ENCODE data around the gene BAG5.

Gene BAG5

GRCh38 chr14:103538291-103539055 lies 24.0 kb downstream of the BAG5 start:
- Mint-ChIP-seq H3K4me1 (ENCODE audit: low read depth) (no peaks in the 10 kb centered on the region), H3K4me3 (no peak overlapping the region), H3K27me3 (ENCODE audit: low read depth) (peaks cover 2% of the 10 kb centered on the region), H3K36me3 (ENCODE audit: low read depth) (no peaks in the 10 kb centered on the region), H3K9me3 (no peaks in the 10 kb centered on the region), H3K27ac (no peak overlapping the region)
- no peak for DNase-seq (ENCODE audit: low spot score)

- no peaks in the 10 kb centered on the region for H3K36me3 Mint-ChIP-seq (ENCODE audit: low read depth)
Observed at GRCh38 chr14:103537175-103537990, 25.1 kb downstream of the BAG5 start.

GRCh38 chr14:103536693-103537092 lies 25.8 kb downstream of the BAG5 start:
- DNase-seq (ENCODE audit: low spot score) = no peak
- Mint-ChIP-seq H3K27ac (no peak overlapping the region), H3K4me1 (ENCODE audit: low read depth) (no peaks in the 10 kb centered on the region), H3K36me3 (ENCODE audit: low read depth) (no peaks in the 10 kb centered on the region), H3K9me3 (no peaks in the 10 kb centered on the region), H3K27me3 (ENCODE audit: low read depth) (peaks cover 2% of the 10 kb centered on the region), H3K4me3 (no peak overlapping the region)

More at GRCh38 chr14:103537175-103537990, 25.1 kb downstream of the BAG5 start:
- no peak for DNase-seq (ENCODE audit: low spot score)
- no peaks in the 10 kb centered on the region for H3K4me1 Mint-ChIP-seq (ENCODE audit: low read depth)
- H3K27ac Mint-ChIP-seq = no peak overlapping the region
- no peak overlapping the region for H3K4me3 Mint-ChIP-seq
- H3K9me3 Mint-ChIP-seq = no peaks in the 10 kb centered on the region
- H3K27me3 Mint-ChIP-seq (ENCODE audit: low read depth) = peaks cover 2% of the 10 kb centered on the region

GRCh38 chr14:103535891-103536565 lies 26.4 kb downstream of the BAG5 start:
- no peak for DNase-seq (ENCODE audit: low spot score)
- Mint-ChIP-seq H3K9me3 (no peaks in the 10 kb centered on the region), H3K27ac (no peak overlapping the region), H3K4me1 (ENCODE audit: low read depth) (peaks cover 1% of the 10 kb centered on the region), H3K4me3 (no peak overlapping the region), H3K27me3 (ENCODE audit: low read depth) (peaks cover 2% of the 10 kb centered on the region), H3K36me3 (ENCODE audit: low read depth) (no peaks in the 10 kb centered on the region)

GRCh38 chr14:103535081-103535890 lies 27.2 kb downstream of the BAG5 start:
- peaks cover 1% of the 10 kb centered on the region for H3K36me3 Mint-ChIP-seq (ENCODE audit: low read depth)
- peaks cover 4% of the 10 kb centered on the region for H3K4me1 Mint-ChIP-seq (ENCODE audit: low read depth)
- no peaks in the 10 kb centered on the region for H3K9me3 Mint-ChIP-seq
- no peak for DNase-seq (ENCODE audit: low spot score)
- no peak overlapping the region for H3K4me3 Mint-ChIP-seq
- H3K27ac Mint-ChIP-seq = no peak overlapping the region
- peaks cover 2% of the 10 kb centered on the region for H3K27me3 Mint-ChIP-seq (ENCODE audit: low read depth)

GRCh38 chr14:103534576-103535061 lies 27.8 kb downstream of the BAG5 start:
- peaks cover 3% of the 10 kb centered on the region for H3K36me3 Mint-ChIP-seq (ENCODE audit: low read depth)
- H3K27me3 Mint-ChIP-seq (ENCODE audit: low read depth) = peaks cover 2% of the 10 kb centered on the region
- H3K27ac Mint-ChIP-seq = no peak overlapping the region
- peaks cover 6% of the 10 kb centered on the region for H3K4me1 Mint-ChIP-seq (ENCODE audit: low read depth)
- no peak overlapping the region for H3K4me3 Mint-ChIP-seq
- no peaks in the 10 kb centered on the region for H3K9me3 Mint-ChIP-seq
- no peak for DNase-seq (ENCODE audit: low spot score)

GRCh38 chr14:103533999-103534575 lies 28.4 kb downstream of the BAG5 start:
- no peaks in the 10 kb centered on the region for H3K9me3 Mint-ChIP-seq
- H3K4me3 Mint-ChIP-seq = no peak overlapping the region
- H3K27me3 Mint-ChIP-seq (ENCODE audit: low read depth) = peaks cover 2% of the 10 kb centered on the region
- H3K36me3 Mint-ChIP-seq (ENCODE audit: low read depth) = peaks cover 3% of the 10 kb centered on the region
- no peak for DNase-seq (ENCODE audit: low spot score)
- H3K27ac Mint-ChIP-seq = no peak overlapping the region
- H3K4me1 Mint-ChIP-seq (ENCODE audit: low read depth) = peaks cover 6% of the 10 kb centered on the region

- peaks cover 3% of the 10 kb centered on the region for H3K36me3 Mint-ChIP-seq (ENCODE audit: low read depth)
- peaks cover 6% of the 10 kb centered on the region for H3K4me1 Mint-ChIP-seq (ENCODE audit: low read depth)
- no peak overlapping the region for H3K4me3 Mint-ChIP-seq
- no peaks in the 10 kb centered on the region for H3K9me3 Mint-ChIP-seq
- no peak for DNase-seq (ENCODE audit: low spot score)
- peaks cover 2% of the 10 kb centered on the region for H3K27me3 Mint-ChIP-seq (ENCODE audit: low read depth)
- no peak overlapping the region for H3K27ac Mint-ChIP-seq
Observed at GRCh38 chr14:103533137-103533998, 29.1 kb downstream of the BAG5 start.

- H3K9me3 Mint-ChIP-seq = no peaks in the 10 kb centered on the region
- peaks cover 7% of the 10 kb centered on the region for H3K4me1 Mint-ChIP-seq (ENCODE audit: low read depth)
- H3K36me3 Mint-ChIP-seq (ENCODE audit: low read depth) = peaks cover 3% of the 10 kb centered on the region
- no peak overlapping the region for H3K27ac Mint-ChIP-seq
- no peak for DNase-seq (ENCODE audit: low spot score)
- no peak overlapping the region for H3K4me3 Mint-ChIP-seq
- peaks cover 2% of the 10 kb centered on the region for H3K27me3 Mint-ChIP-seq (ENCODE audit: low read depth)
Observed at GRCh38 chr14:103532216-103533136, 30.0 kb downstream of the BAG5 start.

- no peaks in the 10 kb centered on the region for H3K9me3 Mint-ChIP-seq
- H3K27me3 Mint-ChIP-seq (ENCODE audit: low read depth) = peaks cover 2% of the 10 kb centered on the region
- H3K4me3 Mint-ChIP-seq = peak overlapping the region; percentile 8
- H3K27ac Mint-ChIP-seq = no peak overlapping the region
- no peak for DNase-seq (ENCODE audit: low spot score)
- peaks cover 3% of the 10 kb centered on the region for H3K36me3 Mint-ChIP-seq (ENCODE audit: low read depth)
- peaks cover 13% of the 10 kb centered on the region for H3K4me1 Mint-ChIP-seq (ENCODE audit: low read depth)
Observed at GRCh38 chr14:103531421-103532215, 30.8 kb downstream of the BAG5 start.

GRCh38 chr14:103530831-103531230 lies 31.6 kb downstream of the BAG5 start:
- Mint-ChIP-seq H3K27ac (no peak overlapping the region), H3K4me1 (ENCODE audit: low read depth) (peaks cover 13% of the 10 kb centered on the region), H3K36me3 (ENCODE audit: low read depth) (peaks cover 3% of the 10 kb centered on the region), H3K27me3 (ENCODE audit: low read depth) (peaks cover 2% of the 10 kb centered on the region), H3K4me3 (no peak overlapping the region), H3K9me3 (no peaks in the 10 kb centered on the region)
- no peak for DNase-seq (ENCODE audit: low spot score)
